Measurements from ENCODE around the gene EMSY.
"Not testable (repeated sequence)": the region's sequence is repeated elsewhere in the genome, so short reads cannot be mapped to it uniquely, and the experiment has no call there.

EMSY gene, protein sequence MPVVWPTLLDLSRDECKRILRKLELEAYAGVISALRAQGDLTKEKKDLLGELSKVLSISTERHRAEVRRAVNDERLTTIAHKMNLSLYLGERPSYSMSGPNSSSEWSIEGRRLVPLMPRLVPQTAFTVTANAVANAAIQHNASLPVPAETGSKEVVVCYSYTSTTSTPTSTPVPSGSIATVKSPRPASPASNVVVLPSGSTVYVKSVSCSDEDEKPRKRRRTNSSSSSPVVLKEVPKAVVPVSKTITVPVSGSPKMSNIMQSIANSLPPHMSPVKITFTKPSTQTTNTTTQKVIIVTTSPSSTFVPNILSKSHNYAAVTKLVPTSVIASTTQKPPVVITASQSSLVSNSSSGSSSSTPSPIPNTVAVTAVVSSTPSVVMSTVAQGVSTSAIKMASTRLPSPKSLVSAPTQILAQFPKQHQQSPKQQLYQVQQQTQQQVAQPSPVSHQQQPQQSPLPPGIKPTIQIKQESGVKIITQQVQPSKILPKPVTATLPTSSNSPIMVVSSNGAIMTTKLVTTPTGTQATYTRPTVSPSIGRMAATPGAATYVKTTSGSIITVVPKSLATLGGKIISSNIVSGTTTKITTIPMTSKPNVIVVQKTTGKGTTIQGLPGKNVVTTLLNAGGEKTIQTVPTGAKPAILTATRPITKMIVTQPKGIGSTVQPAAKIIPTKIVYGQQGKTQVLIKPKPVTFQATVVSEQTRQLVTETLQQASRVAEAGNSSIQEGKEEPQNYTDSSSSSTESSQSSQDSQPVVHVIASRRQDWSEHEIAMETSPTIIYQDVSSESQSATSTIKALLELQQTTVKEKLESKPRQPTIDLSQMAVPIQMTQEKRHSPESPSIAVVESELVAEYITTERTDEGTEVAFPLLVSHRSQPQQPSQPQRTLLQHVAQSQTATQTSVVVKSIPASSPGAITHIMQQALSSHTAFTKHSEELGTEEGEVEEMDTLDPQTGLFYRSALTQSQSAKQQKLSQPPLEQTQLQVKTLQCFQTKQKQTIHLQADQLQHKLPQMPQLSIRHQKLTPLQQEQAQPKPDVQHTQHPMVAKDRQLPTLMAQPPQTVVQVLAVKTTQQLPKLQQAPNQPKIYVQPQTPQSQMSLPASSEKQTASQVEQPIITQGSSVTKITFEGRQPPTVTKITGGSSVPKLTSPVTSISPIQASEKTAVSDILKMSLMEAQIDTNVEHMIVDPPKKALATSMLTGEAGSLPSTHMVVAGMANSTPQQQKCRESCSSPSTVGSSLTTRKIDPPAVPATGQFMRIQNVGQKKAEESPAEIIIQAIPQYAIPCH (N-terminal part only)

DNA sequence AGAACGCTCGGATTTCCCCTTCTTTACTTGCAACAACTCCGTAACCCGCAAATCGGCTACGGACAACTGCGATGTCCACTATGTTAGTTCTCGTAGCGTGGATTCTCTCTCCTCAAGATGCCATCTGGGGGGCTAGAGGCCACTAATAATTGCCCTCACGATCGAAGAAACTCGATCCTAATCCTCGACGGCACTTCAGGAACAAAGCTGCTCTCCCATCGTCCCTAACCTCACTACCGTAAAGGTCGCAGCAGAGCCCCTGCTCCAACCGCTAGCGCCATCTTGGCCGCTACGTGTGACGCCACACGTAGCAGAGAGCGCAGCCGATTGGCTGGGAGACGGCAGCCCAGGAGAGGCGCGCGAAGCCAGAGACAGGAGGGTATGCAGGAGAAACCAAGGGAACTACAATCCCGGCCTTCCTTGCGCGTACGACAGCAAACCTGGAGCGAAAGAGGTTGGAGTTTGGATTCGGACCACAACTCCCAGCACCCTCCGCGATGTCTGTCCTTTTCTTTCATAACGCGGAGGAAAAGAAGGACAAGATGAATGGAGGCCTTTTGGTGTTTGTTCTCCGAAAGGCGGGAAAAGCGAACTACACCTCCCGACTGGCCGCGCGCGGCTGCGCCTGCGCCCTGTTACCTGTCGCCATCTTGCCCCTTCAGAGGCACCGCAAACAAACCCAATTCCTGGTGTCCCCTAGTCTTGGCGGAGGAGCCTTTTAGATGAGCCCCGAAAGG is at the start of gene EMSY:
TSS of gene EMSY (plus strand) at position 635 of the 737 bp plus-strand sequence. CDS start 1,921 bp downstream, outside the sequence.
- peak; percentile 99 for DNase-seq

DNA sequence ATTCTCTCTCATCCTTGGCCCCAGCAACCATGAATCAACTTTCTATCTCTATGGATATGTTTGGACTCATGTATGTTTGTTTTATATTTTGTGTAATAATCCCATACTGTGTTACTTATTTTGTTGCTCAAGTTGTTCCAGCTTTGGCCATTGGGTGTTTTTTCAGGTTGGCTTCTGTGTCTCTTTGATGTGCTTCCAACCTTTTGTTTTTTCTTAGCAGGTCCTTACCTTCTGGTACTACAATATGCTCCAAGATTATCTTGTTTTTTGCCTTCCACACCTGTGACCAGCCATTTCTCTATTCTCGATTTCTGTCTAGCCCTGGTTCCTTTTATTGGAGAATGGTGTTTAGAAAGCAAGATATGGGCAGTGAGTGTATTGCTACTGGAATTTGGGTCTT is 49.5 kb upstream of the EMSY start:
- no peak for DNase-seq

DNA sequence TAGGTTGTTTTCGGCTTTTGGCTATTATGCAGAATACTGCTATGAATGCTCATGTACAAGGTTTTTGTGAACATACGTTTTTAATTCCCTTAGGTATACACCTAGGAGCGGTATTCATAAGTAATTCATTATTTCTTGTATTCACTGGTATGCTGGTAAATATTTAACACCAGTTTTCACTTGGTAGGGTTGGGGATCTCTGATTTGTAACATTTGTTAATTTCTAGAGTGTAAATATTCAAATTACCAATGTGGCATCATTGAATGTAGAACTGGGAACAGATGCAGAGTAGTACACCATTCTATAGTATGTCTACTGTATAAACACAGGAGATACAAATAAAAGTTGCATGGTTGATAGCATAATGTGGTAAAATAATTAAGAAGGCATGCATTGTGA is 47.4 kb upstream of the EMSY start:
- DNase-seq: no peak

DNA sequence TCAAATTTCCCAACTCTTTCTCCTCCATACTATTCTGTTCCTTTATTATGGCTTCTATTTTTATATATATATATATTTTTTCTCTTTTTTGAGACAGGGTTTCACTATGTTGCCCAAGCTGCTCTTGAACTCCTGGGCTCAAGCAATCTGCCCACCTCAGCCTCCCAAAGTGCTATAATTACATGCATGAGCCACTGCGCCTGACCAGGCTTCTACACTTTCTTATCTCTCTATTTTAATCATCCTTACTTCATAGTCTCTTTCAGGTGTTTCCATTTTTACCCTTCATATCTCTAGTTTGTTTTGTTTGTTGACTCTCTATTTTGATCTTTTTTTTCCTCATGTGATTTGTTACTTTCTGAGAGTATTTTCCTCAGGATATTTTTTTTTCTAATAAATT is 43.9 kb upstream of the EMSY start:
- no peak for DNase-seq

DNA sequence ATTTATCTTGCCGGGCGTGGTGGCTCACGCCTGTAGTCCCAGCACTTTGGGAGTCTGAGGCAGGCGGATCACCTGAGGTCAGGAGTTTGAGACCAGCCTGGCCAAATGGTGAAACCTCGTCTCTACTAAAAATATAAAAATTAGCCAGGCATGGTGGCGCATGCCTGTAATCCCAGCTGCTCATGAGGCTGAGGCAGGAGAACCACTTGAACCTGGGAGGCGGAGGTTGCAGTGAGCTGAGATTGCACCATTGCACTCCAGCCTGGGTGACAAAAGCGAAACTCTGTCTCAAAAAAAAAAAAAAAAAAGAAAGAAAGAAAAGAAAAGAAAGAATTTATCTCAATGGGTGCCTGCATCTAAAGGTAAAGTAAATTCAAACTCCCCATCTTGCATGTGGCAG is 43.3 kb upstream of the EMSY start:
- not testable (repeated sequence) for DNase-seq

DNA sequence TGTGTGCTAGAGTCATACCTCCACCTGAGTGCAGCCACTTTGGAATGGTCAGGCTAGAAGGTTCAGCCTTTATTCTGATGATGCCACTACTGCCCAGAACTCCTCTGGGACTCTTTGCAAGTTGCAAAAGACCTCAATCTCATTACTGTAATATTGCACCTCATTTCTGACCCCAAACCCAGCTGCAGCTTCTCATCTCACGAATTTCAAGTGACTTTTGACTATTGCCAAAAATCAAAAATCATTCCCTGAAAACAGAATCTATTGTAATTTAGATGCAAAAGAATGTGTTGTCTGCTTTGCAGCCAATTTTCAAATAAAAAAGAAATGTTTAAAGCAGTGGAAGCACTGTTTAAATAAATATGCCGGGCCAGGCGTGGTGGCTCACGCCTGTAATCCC is 38.5 kb upstream of the EMSY start:
- no peak for DNase-seq

DNA sequence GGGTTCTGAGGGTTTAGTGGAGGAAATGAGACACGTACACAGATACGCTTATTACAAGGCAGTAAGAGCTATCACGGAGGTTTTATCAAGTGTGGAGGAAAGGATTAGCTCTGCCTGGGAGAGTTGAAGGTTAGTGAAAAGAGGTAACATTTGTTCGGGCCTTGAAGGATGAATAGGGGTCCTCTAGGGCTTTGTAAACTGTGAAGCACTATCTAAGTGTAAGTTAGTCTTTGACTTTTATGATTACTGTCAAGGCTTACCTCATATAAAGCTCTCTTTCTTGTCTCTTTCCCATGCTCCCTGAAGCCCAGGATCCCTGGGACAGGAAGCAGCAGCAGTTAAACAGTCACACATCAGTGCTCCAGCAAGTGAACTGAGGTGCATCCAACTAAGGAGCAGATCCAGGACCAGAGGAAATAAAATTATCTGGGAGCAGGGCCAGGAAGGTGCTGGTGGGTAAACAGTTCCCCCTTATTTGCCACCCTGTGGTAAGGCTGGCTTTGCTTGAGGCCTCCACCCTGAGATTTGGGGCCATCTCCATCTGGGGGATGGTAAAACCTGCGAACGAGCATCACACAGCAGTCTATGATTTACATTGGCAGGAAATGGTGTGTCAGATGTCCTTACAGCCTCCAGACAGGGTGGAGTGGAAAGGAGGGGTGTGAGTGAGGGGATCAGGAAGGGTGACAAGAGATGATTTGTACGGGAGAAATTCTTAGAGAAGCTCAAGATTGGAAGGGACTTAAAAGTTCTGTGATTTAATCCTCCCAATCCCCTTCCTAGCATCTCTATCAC is 36.5 kb upstream of the EMSY start:
- DNase-seq: no peak

DNA sequence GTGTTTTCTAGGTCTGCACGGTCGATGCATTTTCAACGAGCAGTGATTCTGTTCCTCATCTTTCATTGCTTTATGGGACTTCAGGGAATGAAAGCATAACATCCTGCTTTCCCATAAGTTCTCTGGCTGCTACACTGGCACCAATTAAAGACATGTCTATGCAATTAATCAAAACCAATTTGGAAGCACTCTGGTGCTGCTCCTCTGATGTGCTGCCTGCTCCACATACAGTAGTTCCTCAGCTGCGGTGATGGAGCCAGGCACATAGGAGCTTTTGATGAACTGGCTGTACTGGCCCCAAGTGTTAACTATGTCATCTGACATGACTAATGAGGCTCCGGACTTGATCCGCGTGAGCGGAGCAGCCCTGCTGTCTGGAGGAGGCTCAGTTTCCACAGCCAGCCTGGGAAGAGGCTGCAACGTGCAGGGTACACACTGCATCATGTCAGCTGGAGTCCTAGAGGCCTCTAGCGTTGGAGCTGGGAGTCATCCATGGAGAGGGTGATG is 33.9 kb upstream of the EMSY start:
- DNase-seq: no peak

DNA sequence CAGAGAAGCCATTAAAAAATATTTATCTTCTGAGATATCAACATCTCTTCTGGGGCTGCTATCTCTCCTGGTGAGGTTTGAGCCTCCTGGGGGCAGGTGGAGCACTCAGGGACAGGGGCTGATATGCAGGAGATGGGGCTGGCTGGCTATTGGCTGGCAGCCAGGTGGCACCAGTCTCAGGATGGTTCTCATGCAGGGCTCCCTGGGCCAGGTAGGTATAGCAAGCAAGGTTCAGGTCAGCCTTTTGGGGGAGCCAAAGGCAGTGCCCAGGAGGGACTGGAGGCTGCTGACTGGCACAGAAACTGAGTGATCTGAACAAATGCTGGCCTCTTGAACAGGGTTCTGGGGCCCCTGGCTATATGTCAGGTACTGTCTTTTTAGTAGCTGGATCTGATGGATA is 29.7 kb upstream of the EMSY start:
- DNase-seq: no peak

DNA sequence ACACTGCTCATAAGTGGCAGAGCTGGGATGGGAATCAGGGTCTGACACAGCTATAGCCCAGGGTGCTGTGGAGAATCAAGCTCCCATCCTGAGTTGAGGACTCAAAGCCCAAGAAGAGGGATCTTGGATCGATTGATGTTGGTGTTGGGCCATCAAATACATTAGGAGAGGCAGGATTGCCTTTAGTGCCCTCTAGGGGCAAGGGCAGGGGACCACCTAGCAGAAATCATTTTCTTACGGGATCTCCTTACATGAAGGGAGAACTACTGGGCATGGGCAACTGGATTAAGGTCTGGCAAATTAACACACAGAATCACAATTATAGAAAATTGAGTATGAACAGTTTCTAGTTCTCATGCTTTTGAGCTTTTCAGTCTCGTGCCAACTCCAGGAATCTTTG is 24.9 kb upstream of the EMSY start:
- no peak for DNase-seq

DNA sequence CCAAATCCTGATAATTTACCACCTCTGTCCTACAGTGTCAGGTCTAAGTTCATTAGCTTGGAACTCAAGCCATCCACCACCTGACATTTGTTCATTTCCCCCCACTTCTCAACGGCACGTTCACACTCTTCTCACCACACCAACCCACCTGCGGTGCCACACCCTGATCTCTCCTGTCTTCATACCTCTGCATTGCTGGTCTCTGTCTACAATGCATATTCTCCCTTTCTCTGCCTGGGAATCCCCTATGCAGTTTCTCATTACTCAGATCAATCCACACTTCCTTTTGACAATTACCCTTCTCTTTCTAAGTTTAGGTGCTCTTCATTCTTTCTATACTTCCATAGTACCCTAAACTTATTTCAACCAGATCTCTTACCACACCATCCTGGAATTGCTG is 20.4 kb upstream of the EMSY start:
- DNase-seq: no peak

DNA sequence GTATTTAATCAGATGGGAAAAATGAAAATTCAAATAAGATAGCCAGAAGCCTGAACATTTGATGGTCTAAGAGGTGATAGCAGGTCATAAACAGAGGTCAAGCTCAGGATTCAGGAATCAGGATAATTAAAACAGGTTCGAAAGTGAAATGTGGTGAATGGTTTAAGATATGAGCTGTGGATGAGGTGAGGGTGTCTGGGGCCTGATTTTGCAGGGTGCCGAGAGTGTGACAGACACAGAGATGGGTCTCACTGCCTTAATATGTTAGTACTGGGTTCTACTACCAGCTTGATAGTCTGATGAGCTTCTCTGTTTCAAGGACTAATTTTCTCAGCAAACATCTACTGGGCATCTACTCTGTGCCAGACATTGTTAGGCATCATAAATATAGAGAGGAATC is 19.9 kb upstream of the EMSY start:
- DNase-seq: no peak

DNA sequence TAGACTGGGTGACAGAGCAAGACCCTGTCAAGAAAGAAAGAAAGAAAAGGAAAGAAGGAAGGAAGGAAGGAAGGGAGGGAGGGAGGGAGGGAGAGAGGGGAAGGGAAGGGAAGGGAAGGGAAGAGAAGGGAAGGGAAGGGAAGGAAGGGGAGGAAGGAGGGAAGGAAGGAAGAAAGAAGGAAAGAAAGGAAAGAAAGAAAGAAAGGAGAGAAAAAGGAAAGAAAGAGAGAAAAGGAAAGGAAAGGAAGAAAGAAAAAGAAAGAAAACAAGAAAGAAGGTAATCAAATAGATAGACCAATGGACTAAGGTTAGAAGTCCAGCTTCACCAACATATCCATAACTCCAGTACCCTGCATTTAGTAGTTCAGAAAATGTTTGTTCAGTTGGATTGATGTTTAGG is 18.2 kb upstream of the EMSY start:
- DNase-seq: no peak

DNA sequence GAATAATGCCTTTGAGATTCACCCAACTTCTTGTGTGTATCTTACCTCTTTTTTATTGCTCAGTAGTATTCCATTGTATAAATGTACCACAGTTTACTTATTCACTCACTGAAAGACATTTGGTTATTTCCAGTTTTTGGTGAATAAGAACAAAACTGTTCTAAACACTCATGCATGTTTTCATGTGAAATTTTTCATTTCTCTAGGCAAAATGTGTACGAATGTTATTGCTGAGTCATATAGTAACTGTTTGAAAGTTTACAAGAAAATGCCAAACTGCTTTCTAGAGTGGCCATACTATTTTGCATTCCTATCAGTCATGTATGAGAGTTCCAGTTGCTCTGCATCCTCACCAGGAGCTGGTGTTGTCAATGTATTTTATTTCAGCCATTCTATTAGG is 8.8 kb upstream of the EMSY start:
- DNase-seq: no peak

DNA sequence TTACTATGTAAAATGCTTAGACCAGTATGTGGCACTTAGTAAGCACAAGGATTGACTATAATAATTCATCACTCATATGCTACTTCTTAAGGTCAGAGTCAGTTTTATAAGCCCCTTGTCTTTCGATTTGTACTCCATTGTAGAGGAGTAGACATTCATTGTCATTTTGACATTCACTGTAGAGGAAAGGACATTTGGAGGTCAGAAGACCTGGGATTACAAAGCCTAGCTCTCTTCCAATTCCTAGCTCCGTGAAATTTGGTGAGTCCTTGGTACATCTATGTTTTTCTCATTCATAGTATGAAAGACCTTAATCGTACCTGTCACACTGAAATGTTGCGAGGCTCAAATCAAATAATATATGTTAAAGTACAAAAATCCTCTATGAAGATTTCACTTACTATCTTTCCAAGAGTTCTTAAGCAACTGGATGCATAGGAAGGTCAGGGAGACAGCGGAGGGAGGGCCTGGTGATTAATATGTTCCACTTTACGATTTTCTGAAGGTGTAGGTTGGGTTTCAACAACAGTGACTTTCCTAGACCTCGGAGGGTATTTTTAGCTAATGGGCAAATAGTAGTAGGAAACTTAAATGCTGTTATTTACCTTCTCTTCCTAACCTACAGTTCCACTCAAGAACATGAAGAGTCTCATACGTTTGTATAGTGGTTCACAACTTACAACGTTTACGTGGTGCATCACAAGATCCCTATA is 1.4 kb upstream of the EMSY start:
- no peak for DNase-seq

DNA sequence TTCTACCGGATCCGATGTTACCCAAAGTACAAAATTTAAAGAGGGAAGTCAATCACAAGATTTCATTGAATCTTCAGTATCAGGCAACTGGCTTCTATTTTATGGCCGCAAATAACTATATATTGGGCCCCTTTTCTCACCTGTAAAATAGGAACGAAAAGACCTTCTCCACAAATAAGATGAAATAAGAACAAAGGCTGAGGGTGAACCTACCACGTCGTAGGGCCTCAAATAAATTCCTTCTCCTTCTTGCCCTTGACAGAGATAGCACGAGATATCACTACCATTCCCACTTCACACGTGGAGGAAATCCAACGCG is 794 bp upstream of the EMSY start:
- DNase-seq: no peak

DNA sequence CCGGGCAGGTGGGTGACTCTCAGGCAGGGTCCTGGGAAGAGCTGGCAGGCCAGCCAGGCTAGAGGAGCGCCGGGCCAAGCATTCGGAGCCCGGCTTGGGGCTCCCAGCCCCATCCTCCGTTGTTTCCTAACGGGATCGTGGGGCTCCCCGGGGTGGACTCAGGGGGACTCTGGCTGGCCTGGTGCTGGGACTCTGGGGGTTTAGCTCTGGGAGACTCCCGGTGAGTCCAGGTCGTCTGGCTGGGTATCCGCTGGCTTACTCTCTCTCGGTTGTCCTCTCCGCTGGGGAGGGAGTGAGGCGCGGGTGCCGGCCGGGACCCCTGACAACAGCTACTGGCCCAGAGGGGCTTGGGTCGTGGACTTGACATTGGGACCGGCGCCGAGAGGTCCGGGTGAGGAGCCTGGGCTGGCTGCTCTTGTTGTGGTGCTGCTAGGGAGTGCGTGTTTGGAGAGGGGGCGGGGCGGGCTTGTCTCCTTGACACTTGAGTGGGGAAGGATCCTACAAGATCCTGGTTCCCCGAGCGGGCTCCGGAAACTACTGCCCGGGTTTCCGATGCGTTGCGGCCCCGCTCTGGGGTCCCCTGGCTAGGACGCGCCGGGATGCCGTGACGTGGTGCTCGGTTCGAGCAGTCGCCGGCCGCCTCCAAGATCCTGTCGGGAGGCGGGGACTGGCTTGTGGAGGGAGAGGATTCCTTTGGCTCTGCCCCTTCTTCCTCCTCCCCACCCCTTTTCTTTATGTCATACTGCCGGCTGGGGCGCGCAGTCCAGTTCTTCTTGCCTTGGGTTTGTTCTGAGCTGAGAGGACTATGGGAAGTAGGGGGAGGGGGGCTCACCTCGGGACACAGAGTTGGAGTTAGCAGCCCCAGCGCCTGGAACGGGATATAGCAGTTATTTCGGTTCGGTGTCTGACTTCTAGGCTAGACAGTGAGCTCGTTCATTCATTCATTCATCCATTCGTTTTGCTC is 585 bp downstream of the EMSY start:
- peak; percentile 81 for DNase-seq

DNA sequence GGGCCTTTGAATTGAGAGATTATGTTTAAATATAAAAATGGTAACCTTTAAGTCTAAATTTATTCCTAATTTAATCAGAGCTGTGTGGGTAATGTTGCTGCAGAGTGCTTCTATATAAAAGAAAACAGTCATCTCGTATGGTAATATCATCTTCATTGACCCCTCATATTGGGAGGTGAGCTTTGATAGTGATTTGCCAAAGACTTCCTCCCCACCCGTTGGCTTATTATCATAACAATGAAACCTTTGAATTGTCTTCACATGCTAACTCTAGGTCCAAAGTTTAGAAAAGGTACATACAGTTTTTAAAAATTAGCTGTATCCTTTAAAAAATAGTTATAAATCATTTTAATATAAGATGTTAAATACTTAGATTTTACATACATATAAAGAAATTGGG is 3.7 kb downstream of the EMSY start:
- no peak for DNase-seq

DNA sequence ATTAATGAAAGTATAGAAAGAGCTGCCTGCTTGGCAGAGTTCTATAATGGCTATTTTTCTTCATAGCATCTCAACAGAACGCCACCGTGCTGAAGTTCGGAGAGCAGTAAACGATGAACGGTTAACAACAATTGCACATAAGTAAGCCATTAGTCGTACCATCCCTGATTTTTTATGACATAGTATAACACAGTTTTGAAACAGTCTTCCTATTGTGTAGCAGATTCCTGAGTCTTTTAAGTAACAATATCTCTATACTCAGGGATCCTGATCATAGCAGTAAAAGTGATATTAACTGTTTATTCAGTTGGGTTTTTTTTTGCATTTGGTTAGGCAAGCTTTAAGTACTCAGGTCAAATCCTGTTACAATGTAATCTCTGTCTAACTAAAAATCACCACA is 8.4 kb downstream of the EMSY start:
- no peak for DNase-seq

DNA sequence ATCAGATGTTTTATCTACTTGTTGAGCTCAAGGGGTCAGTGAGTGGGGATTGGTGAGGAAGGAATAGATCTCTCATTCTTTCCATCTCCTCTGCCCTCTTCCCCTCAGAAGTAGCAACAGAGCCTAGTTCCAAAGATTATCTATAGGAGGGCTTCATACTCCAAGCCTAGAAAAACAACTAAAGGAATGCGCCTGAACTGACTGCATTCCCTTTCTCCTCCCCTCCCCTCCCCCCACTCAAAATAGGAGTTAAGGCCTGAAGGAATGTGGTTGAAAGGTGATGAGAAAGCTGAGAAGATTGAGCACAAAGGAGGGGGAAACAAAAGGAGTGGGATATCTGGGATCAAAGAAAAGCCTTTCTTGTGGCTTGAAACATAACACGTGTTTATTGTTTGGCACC is 10.5 kb downstream of the EMSY start:
- DNase-seq: no peak
